GM18511 (cell line): ENCODE results near the gene HIPK2.

ENCODE experiments used
- ATAC-seq: cut with Tn5 transposase; IDR thresholded peaks from one replicate; pipeline ENCODE4 v1.9.1; 2021; ENCODE audit warnings: mild to moderate bottlenecking, moderate library complexity; ENCODE audit not compliant: unreplicated experiment

HIPK2 gene

DNA sequence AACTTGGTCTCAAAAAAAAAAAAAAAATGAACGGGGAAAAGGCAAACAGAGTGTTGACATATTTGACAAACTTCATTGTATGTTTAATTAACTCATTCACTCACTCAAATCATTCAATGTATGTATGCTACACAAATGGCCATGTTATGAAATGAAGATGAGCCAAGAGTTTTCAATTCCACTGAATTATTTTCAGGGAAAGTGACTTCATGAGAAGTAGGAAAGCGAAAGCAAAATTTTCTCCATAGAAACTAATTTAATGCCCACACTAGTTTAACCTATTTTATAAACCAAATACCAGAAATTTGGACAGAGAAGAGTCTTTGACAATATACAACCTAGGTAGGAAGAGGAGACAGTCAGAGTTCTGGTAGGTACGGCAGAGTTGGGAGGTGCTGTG, 119.5 kb downstream of the HIPK2 start:
- no peak for ATAC-seq

GRCh38 chr7:139657725-139658124, 120.1 kb downstream of the HIPK2 start:
- ATAC-seq: no peak

- ATAC-seq: no peak
These were observed 121.4 kb downstream of the HIPK2 start for GRCh38 chr7:139656387-139656786.

- no peak for ATAC-seq
These were observed 122.5 kb downstream of the HIPK2 start for GRCh38 chr7:139655305-139655704.

GRCh38 chr7:139654276-139655181, 123.3 kb downstream of the HIPK2 start:
- no peak for ATAC-seq

DNA sequence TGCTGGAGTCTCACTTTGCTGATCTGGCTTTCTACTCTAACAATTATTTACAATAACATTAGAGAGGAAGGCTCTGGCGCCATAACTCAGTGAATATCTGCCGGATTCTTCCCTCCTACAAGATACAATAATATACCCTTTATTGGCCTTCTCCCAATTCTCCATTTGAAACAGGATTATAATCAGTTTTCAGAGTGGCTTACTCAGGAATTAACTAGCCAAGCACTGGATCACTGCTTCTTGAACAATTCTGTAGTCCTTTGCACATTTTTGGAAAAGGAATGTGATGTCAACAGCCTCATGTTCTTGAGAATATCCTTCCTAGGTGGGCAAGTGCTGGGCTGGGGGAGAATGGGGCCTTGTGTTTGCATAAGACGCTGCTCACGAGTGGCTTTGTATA, 125.9 kb downstream of the HIPK2 start:
- ATAC-seq: no peak

GRCh38 chr7:139651308-139651707, 126.5 kb downstream of the HIPK2 start:
- ATAC-seq: no peak

DNA sequence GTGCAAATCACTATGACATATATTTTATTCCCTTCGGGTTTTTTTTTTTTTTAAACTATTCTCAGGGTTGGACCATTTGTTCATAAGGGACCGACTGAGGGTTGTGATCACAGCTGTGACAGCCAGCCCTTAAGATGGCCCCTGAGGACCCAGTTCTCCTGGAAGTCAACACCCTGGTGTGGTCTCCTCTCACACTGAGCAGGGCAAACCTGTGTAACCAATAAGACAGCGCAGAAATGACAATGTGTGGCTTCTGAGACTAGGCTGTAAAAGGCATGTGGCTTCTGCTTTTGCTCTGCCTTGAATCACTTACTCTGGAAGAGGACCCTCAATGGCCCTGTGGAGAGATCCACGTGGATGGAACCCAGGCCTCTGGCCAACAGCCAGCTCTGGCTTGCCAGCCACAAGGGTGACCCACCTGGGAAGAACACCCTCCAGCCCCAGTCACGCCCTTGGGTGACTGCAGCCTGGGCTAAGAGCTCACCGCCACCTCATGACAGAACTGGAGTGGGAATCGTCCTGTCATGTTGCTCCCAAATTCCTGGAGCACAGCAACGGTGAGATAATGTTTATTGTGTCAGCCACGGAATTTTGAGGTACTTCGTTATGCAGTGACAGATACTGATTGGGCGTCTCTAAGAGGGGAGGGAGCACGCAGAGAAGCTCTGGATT, 127.2 kb downstream of the HIPK2 start:
- no peak for ATAC-seq

DNA sequence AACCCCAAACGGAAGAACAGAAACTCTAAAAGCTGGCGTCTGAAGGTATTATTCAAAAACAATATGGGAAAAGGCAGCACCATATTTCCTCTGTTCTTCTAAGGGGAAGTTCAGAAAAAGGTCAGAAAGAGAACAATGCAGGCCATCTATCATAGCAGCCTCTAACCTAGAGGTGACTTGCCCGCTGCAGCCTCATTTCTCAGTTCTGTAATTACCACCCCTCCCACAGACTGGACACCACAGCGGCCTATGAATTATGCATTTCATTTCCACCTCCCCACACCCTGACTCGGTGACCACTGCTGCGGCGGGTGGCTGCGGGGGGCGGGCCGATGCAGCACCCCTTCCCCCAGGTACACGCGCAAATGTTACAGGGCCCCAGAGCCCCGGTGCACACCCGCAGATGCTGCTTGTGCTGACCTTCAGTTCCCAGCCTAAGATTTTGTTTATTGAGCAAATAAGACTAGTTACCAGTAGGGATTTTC, 128.8 kb downstream of the HIPK2 start:
- peak; percentile 96 for ATAC-seq

- ATAC-seq: peak; percentile 8
These were observed 129.4 kb downstream of the HIPK2 start for GRCh38 chr7:139648391-139648861.

- no peak for ATAC-seq
These were observed 129.9 kb downstream of the HIPK2 start for GRCh38 chr7:139647814-139648390.

DNA sequence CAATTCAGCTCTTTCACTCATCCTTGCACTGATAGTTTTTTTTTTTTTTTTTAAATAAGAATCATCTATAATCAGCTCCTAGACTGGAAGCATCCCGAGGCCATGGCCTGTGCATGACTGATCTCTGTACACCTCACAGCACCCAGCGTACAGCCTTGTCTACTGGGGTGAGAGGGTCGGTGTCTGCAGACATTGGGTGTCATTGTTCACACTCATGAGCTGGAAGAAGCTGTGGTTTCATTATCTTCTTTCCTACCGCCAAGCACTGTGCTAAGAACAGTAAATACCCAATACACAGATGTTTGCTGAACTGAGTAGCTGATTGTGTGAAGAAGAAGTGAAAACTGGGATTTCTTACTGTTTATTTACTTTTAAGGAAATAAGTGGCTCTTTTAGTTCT, 130.7 kb downstream of the HIPK2 start:
- no peak for ATAC-seq

DNA sequence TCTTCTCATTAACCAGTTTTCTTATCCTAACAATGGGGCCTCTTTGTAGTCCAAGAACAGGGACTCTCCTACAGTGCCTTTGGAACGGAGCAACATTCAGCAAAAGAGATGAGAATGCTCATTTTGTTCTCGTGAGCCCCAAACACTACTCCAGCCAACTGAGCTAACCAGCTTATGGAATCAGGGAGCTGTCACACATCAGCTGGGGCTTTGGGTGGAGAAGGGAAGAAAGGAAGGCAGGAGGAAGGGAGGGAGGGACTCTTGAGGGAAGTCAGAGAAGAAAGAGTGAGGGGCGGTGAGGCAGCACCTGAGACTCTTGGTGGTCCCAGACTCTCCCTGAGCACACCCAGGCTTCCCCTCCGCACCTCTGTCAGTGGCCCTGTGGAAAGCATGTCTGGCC, 131.2 kb downstream of the HIPK2 start:
- no peak for ATAC-seq

- ATAC-seq: no peak
These were observed 131.9 kb downstream of the HIPK2 start for GRCh38 chr7:139645572-139646523.

DNA sequence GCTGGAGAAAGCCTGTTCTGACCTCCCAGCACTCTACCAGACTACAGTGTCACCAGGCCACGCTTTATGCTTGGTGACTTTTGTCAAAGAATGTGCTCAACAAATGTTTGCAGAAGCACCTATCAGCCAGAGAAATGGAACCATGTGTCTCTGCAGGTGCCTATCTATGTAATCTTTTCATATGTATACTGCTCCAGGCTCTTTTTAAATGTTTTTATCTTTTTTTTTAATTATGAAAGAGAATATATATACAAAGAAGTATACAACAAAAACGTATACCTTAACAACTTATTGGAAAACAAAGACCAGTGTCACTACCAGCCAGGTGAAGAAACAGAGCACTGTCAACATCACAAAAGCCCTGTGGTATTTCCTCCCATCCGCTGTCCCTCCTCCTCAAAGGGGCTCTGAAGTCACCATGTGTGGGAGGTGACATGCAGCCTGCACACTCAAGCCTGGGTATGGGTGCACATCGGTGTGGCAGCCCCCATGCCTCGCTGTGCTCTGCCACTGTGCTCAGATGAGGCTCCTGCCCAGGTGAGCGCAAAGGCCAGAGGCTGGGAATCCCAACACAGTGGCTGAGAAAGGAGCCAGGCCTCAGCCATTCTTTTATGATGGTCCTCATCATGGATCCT, 133.7 kb downstream of the HIPK2 start:
- no peak for ATAC-seq

- no peak for ATAC-seq
These were observed 135.5 kb downstream of the HIPK2 start for GRCh38 chr7:139642283-139642682.

DNA sequence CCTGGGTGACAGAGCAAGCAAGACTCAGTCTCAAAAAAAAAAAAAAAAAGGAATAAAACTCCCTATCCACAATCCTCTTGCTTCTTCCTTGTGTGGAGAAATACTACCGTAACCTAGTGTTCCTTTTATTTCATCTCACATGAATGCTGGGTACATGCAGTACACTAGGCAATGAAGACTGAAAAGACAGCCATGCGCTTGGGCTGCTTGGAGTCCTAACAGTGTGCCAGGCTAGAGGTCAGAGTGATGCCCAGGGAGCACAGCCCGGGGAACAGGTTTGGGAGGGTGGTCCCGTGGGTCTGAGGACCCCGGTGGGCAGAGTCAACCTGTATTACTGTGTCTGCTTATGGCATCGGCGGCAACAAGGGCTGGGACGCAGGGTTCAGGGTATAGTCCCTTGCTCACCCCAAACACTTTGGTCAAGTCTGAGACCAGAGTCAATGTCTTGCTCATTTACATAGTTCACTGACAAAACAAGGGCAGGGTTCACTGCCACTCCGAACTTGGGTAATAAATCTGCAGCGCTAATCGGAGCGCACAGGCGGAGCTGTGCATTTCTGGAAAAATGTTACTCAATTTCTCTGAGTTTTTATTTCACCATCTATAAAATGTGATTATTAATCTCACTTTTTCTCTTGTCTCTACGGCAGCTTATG, 136.3 kb downstream of the HIPK2 start:
- no peak for ATAC-seq

GRCh38 chr7:139640681-139641080, 137.1 kb downstream of the HIPK2 start:
- ATAC-seq: no peak

GRCh38 chr7:139639563-139639962, 138.2 kb downstream of the HIPK2 start:
- no peak for ATAC-seq
